ENCODE data around the gene HIPK2. TPM values are rescaled to one million over a fixed set of nuclear protein-coding genes. Genes with fewer than 3 reads are reported as not detected.

The HIPK2 gene
- total and polyA plus RNA-seq, 2 of the 4 experiments (the other 2 are of a cell fraction): 22.0 to 27.1 TPM

GRCh38 chr7:139659922-139660316 lies 117.9 kb downstream of the HIPK2 start (continued):
- no peak for TF ChIP-seq MAZ (IDR thresholded peaks at IDR 0.05; ENCODE audit: borderline replicate concordance, low read depth, low read length)
- TF ChIP-seq CHD1 (IDR thresholded peaks at IDR 0.05; ENCODE audit: low read depth, low read length): no peak

- in situ Hi-C loops (cut with MboI; ENCODE audit: low sequenced_read_pairs) (no loop called here), intact Hi-C loops (cut with micrococcal nuclease) (no loop called here), dilution Hi-C loops (cut with HindIII; ENCODE audit: low sequenced_read_pairs, unreplicated experiment) (no loop called here)
- no peak overlapping the region for H2BK5ac ChIP-seq (ENCODE audit: low read depth, low read length, poor library complexity, severe bottlenecking)
- no peak overlapping the region for H2AK9ac ChIP-seq (replicated peaks; ENCODE audit: low read depth, low read length, poor library complexity)
- no TSS peak for BruUV-seq (replicated peaks)
- 82% methylated on average over 10 of the region's 14 CpGs; no CpG with 5 or more reads in 1 of the 2 experiments for WGBS, 2 experiments (ENCODE audit: extremely low coverage in 2 of 2, insufficient read length in 1 of 2)
- no peak overlapping the region for H2BK120ac ChIP-seq (ENCODE audit: low read depth, low read length)
- H3K18ac ChIP-seq (ENCODE audit: low read depth, low read length): no peak overlapping the region
- H3K4ac ChIP-seq (ENCODE audit: low read depth, low read length): no peak overlapping the region
- H3K79me1 ChIP-seq (ENCODE audit: low read depth in 1 of 2, low read length in 2 of 2): peaks cover 61 to 99% of the 10 kb centered on the region in 2 experiments
- no peak overlapping the region for H4K5ac ChIP-seq (ENCODE audit: low read depth, low read length)
- H2BK15ac ChIP-seq (ENCODE audit: low read depth, low read length): no peak overlapping the region
- peaks cover 46% of the 10 kb centered on the region for H3K9me1 ChIP-seq (ENCODE audit: insufficient read depth, low read length)
- H3K4me2 ChIP-seq (ENCODE audit: low read depth, low read length): peak overlapping the region; percentile 50; the same call in 1 of the 2 replicates
- no peak for ATAC-seq (ENCODE audit: low read depth)
- CTCF ChIA-PET: no interaction called here
- no peak overlapping the region for H3K4me3 ChIP-seq (ENCODE audit: insufficient read depth, low read depth, low read length)
- H4K8ac ChIP-seq (ENCODE audit: low read depth in 2 of 2, low read length in 2 of 2): no peak overlapping the region
- peaks cover 97% of the 10 kb centered on the region for H4K20me1 ChIP-seq (ENCODE audit: insufficient read depth, low read length)
- no peaks in the 10 kb centered on the region for H3K27me3 ChIP-seq (ENCODE audit: control insufficient read depth, insufficient read depth, low read length)
- H2AFZ ChIP-seq (replicated peaks; ENCODE audit: low read length, poor library complexity): no peak overlapping the region
- no peak overlapping the region for H3K56ac ChIP-seq (ENCODE audit: extremely low read depth, insufficient read depth, low read length)
- H3K23ac ChIP-seq (ENCODE audit: low read depth, low read length): peak overlapping the region; percentile 59
- H3K27ac ChIP-seq (ENCODE audit: insufficient read depth, low read length): no peak overlapping the region
- peak overlapping the region; percentile 25; the same call in 1 of the 2 replicates for H3K14ac ChIP-seq (replicated peaks; ENCODE audit: low read depth, low read length)
- no peak overlapping the region for H2BK20ac ChIP-seq (ENCODE audit: low read depth, low read length)
- no peaks in the 10 kb centered on the region for H3K9me3 ChIP-seq (ENCODE audit: control insufficient read depth, insufficient read depth, low read length)
- no peak for DNase-seq
- no peak overlapping the region for H2AK5ac ChIP-seq (ENCODE audit: low read depth, low read length)
- no peak overlapping the region for H4K91ac ChIP-seq (ENCODE audit: insufficient read depth, low read depth, low read length)
- POLR2A ChIA-PET (ENCODE audit: unreplicated experiment): no interaction called here
- H3K36me3 ChIP-seq (ENCODE audit: control insufficient read depth, insufficient read depth, low read length): peaks cover 24% of the 10 kb centered on the region; the same call in 1 of the 2 replicates
- no peak overlapping the region for H3K9ac ChIP-seq (ENCODE audit: low read depth, low read length)
- peaks cover 15% of the 10 kb centered on the region for H3K4me1 ChIP-seq (ENCODE audit: control insufficient read depth, insufficient read depth, low read length)
- no peak for TF ChIP-seq RCOR1 (IDR thresholded peaks at IDR 0.05; ENCODE audit: insufficient replicate concordance, low read length)
- no peak for TF ChIP-seq FOS (IDR thresholded peaks at IDR 0.05; ENCODE audit: low read depth, low read length)
- no peak for TF ChIP-seq POLR2A (IDR thresholded peaks at IDR 0.05; ENCODE audit: low read depth, low read length)
- TF ChIP-seq RAD21 (IDR thresholded peaks at IDR 0.05; ENCODE audit: low read length): no peak
- TF ChIP-seq USF2 (IDR thresholded peaks at IDR 0.05; ENCODE audit: low read depth, low read length): no peak
- no peak for TF ChIP-seq BHLHE40 (IDR thresholded peaks at IDR 0.05; ENCODE audit: low read depth, low read length)
- TF ChIP-seq MAFK (IDR thresholded peaks at IDR 0.05; ENCODE audit: low read depth, low read length): no peak
- no peak for TF ChIP-seq RFX5 (IDR thresholded peaks at IDR 0.05; ENCODE audit: low read depth, low read length)
- TF ChIP-seq NFE2L2 (IDR thresholded peaks at IDR 0.05; ENCODE audit: low read depth, low read length): no peak
- TF ChIP-seq SMC3 (IDR thresholded peaks at IDR 0.05; ENCODE audit: low read depth, low read length): no peak
- no peak for TF ChIP-seq CEBPB (IDR thresholded peaks at IDR 0.05; ENCODE audit: low read depth, low read length)
- TF ChIP-seq MXI1 (IDR thresholded peaks at IDR 0.05; ENCODE audit: borderline replicate concordance, low read depth, low read length): no peak
- TF ChIP-seq ELK1 (IDR thresholded peaks at IDR 0.05; ENCODE audit: borderline replicate concordance, low read depth, low read length): no peak
- TF ChIP-seq MAZ (IDR thresholded peaks at IDR 0.05; ENCODE audit: borderline replicate concordance, low read depth, low read length): no peak
- TF ChIP-seq CHD1 (IDR thresholded peaks at IDR 0.05; ENCODE audit: low read depth, low read length): no peak
These were observed 118.7 kb downstream of the HIPK2 start for GRCh38 chr7:139658908-139659675.

All from IMR-90 (cell line).